A673 (cell line): ENCODE measurements around the gene VMAC. TPM values are rescaled to one million over a fixed set of nuclear protein-coding genes. Genes with fewer than 3 reads are reported as not detected.
A peak's percentile ranks its signal among the peaks of the same experiment; 100 is the strongest.

Experiments used
- BruUV-seq: library from RNA; stranded (reverse); fragments of 400-500 nt; replicated peaks from 2 replicates; lab custom pipeline; 2021; lab: Mats Ljungman, UMichigan
- CTCF ChIA-PET: fragments of 300-600 bp; sonication (Branson Sonifier 250); formaldehyde crosslinking; loops from one replicate; lab custom pipeline; 2022; ENCODE audit warnings: antibody characterized with exemption; lab: Charles Lee
- POLR2A ChIA-PET: fragments of 300-600 bp; sonication (Branson Sonifier 250); formaldehyde crosslinking; loops from one replicate; lab custom pipeline; 2022; ENCODE audit warnings: antibody characterized with exemption; ENCODE audit not compliant: low non-redundant PET; lab: Charles Lee
- DNase-seq: peaks from one replicate; pipeline ENCODE4 v3.0.0-alpha.2; 2015; ENCODE audit warnings: low spot score
- H3K27ac ChIP-seq: fragments of 200-600 bp; sonication (generic); 2 replicates; pipeline ENCODE4 v1.5.1; 2016; ENCODE audit warnings: mixed run types, low read depth, mild to moderate bottlenecking, mixed read lengths, antibody characterized with exemption, low read length; ENCODE audit not compliant: poor library complexity, severe bottlenecking
- H3K27me3 ChIP-seq: fragments of 200-600 bp; sonication (generic); replicated peaks from 2 replicates; pipeline ENCODE4 v1.6.1; 2017; ENCODE audit warnings: mixed run types, low read depth, mild to moderate bottlenecking, mixed read lengths, antibody characterized with exemption, low read length; ENCODE audit not compliant: insufficient read depth, poor library complexity
- H3K36me3 ChIP-seq: fragments of 200-600 bp; sonication (generic); 2 replicates; pipeline ENCODE4 v1.6.1; 2016; ENCODE audit warnings: mixed run types, mild to moderate bottlenecking, mixed read lengths, antibody characterized with exemption, low read length; ENCODE audit not compliant: insufficient read depth, poor library complexity, severe bottlenecking
- H3K4me1 ChIP-seq: fragments of 200-600 bp; sonication (generic); 2 replicates; pipeline ENCODE4 v1.6.1; 2017; ENCODE audit warnings: mixed run types, mild to moderate bottlenecking, mixed read lengths, antibody characterized with exemption, low read length; ENCODE audit not compliant: insufficient read depth, poor library complexity, severe bottlenecking
- H3K4me3 ChIP-seq: fragments of 200-600 bp; sonication (generic); 2 replicates; pipeline ENCODE4 v1.5.1; 2016; ENCODE audit warnings: low read depth, mixed run types, mild to moderate bottlenecking, mixed read lengths, low read length; ENCODE audit not compliant: poor library complexity, severe bottlenecking
- H3K9me3 ChIP-seq: fragments of 200-600 bp; sonication (generic); 2 replicates; pipeline ENCODE4 v1.6.1; 2016; ENCODE audit warnings: mixed run types, low read depth, mild to moderate bottlenecking, mixed read lengths, antibody characterized with exemption, low read length; ENCODE audit not compliant: poor library complexity, severe bottlenecking
- EZH2 ChIP-seq: fragments of 200-600 bp; sonication (generic); IDR thresholded peaks from 2 replicates; pipeline ENCODE4 v1.6.1; 2017; ENCODE audit warnings: borderline replicate concordance, low read depth, mild to moderate bottlenecking, mixed read lengths, antibody characterized with exemption, low read length; ENCODE audit not compliant: poor library complexity, severe bottlenecking
- intact Hi-C: fragments of 100-400 bp; cut with micrococcal nuclease; formaldehyde crosslinking; loops from one replicate; pipeline ENCODE4 v1.10.0; 2022; ENCODE audit not compliant: unreplicated experiment
- total RNA-seq: library from RNA; stranded (reverse); gene quantifications from 2 replicates; pipeline ENCODE4 v1.2.3, GENCODE V29; 2021
- TF ChIP-seq, protein P1 (sequence below): fragments of 300-800, 200-600 bp; sonication (generic); conservative IDR thresholded peaks from 2 replicates; pipeline ENCODE4 v1.5.1; 2017; ENCODE audit warnings: low read depth, mild to moderate bottlenecking, antibody characterized with exemption, low read length, moderate library complexity, mixed read lengths

The VMAC gene
- total RNA-seq, 1 experiment from 2014 or later = 0.67 TPM

DNA sequence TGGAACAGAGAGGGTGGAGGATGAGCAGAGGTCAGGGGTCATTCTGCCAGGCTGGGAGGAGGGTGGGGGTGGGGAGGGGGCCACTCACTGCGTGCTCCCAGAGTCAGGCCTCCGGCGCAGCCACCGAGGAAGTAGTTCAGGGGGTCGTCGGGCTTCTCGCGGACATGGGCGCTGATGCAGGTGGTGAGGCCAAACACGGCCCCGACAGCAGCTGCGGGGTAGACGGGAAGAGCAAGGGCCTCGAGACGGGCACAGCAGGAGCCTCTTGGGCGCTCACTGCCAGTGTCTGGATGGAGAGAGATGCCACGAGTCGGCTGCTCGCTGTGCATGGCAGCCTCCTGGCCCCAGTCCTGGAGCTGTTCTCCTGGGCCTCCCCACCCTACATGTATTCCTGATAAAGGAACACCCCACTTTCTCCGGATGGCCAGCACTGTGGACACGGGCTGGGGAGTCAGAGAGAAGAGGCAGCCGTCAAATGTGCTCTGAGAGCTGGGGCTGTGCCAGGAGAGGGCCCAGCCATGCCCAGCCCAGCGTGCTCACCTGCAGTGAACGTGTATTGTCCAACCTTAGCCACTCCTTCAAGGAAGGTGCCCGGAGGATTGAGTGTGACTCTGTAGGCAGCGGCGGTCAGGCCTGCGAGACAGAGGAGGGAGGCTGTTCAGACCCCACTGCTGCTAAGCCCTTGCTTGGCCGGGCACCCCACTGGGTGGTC lies 8.2 kb upstream of the VMAC start:
- ChIA-PET POLR2A (no interaction called here), CTCF (interaction anchor here (0.7 kb wide), 1 partner anchor 126 kb away, joined by 3 read pairs; no protein-coding TSS in a partner anchor)
- H3K4me3 ChIP-seq = no peak overlapping the region
- intact Hi-C loops = no loop called here
- H3K4me1 ChIP-seq = peaks cover 8% of the 10 kb centered on the region
- TF ChIP-seq EZH2 = no peak
- TF ChIP-seq, protein P1, sequence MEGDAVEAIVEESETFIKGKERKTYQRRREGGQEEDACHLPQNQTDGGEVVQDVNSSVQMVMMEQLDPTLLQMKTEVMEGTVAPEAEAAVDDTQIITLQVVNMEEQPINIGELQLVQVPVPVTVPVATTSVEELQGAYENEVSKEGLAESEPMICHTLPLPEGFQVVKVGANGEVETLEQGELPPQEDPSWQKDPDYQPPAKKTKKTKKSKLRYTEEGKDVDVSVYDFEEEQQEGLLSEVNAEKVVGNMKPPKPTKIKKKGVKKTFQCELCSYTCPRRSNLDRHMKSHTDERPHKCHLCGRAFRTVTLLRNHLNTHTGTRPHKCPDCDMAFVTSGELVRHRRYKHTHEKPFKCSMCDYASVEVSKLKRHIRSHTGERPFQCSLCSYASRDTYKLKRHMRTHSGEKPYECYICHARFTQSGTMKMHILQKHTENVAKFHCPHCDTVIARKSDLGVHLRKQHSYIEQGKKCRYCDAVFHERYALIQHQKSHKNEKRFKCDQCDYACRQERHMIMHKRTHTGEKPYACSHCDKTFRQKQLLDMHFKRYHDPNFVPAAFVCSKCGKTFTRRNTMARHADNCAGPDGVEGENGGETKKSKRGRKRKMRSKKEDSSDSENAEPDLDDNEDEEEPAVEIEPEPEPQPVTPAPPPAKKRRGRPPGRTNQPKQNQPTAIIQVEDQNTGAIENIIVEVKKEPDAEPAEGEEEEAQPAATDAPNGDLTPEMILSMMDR = no peak
- peaks cover 14% of the 10 kb centered on the region for H3K36me3 ChIP-seq
- no peaks in the 10 kb centered on the region for H3K27me3 ChIP-seq
- no peak for DNase-seq
- no peak overlapping the region for H3K27ac ChIP-seq
- no TSS peak for BruUV-seq
- no peaks in the 10 kb centered on the region for H3K9me3 ChIP-seq

DNA sequence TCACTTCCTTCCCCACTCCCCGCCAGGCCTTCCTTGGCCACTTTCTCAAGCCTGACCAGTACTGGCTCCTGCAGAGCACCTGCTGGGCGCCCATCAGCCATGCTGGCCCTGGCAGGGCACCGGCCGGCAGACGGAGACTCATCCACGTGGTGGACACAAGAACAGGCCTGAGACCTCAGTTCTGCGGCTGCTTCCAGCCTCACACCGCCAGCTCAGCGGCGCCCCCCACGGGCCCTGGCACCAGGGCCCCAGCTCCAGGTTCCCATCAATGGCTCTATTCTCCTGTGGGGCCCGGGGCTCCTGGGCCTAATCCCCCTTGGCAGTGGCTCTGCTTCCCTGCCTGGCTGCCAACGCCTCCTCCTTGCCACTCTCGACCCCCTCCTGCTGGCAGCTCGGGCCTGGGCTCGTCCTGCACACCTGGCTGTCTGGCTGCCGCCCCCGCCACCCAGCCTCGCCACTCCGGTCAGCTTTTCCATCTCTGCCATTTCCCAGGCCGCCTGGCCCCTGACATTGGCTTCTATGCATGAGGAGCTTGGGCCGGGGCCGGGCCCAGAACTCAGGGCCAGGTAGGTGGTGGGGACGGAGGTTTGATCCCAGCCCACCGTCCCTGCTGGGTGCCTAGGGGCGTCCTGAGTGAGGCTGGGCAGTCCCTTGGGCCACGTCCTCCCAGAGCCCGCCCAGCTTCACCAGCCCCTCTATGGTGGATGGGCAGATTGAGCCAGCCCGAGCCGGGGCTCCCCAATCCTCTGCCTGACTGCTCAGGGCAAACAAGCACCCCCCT lies 7.3 kb upstream of the VMAC start:
- no peak for DNase-seq
- Histone ChIP-seq H3K4me3 (no peak overlapping the region), H3K9me3 (no peaks in the 10 kb centered on the region), H3K4me1 (peaks cover 3% of the 10 kb centered on the region), H3K36me3 (peaks cover 14% of the 10 kb centered on the region), H3K27me3 (no peaks in the 10 kb centered on the region), H3K27ac (no peak overlapping the region)
- intact Hi-C loops = no loop called here
- ChIA-PET CTCF (interaction anchor here (0.7 kb wide), 1 partner anchor 125 kb away, joined by 3 read pairs; no protein-coding TSS in a partner anchor), POLR2A (no interaction called here)
- TF ChIP-seq, protein P1 = peak; percentile 21; the same call in 1 of the 2 replicates
- no peak for TF ChIP-seq EZH2
- no TSS peak for BruUV-seq

DNA sequence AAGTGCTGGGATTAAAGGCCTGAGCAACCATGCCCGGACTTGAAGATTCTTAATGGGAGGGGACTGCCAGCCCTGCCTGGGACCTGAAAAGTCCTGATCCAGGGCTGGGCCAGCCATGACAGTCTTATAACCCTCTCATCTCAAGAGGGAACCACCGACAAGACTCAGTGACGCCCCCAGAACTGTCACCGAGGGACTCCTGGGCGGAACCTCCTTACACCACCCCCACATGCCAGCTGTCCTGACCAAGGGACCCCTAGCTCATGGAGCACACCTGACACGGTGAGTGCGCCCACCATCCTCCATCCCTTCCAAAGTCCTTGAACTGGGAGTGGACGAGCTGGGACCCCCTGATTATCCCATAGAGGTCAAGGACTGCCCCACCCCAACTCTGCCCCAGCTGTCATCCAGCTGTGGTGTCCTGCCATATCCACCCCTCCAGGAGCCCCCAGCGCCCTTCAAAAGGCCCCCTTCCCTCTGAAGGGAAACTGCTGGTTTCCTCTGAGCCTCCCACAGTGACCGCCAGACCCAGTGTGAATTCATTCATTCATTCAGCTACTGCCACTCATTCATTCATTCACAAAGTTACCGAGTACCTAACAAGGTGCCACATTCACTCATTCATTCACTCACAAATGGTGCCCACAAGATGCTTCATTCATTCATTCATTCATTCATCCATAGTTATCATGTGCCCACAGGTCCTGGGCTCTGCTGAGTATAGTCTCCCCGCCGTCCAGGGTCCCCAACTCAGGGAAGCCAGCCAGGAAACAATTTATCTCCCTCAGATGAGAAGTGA lies 4.7 kb upstream of the VMAC start:
- Histone ChIP-seq H3K4me3 (no peak overlapping the region), H3K27ac (no peak overlapping the region), H3K4me1 (peaks cover 8% of the 10 kb centered on the region), H3K9me3 (no peaks in the 10 kb centered on the region), H3K27me3 (no peaks in the 10 kb centered on the region), H3K36me3 (peaks cover 14% of the 10 kb centered on the region)
- TF ChIP-seq, protein P1 = no peak
- no peak for TF ChIP-seq EZH2
- ChIA-PET POLR2A (no interaction called here), CTCF (interaction anchor here (0.7 kb wide), 1 partner anchor 8 kb away, joined by 4 read pairs; no protein-coding TSS in a partner anchor)
- intact Hi-C loops = no loop called here
- BruUV-seq = no TSS peak
- no peak for DNase-seq
